ENCODE measurements around the gene PPP1CA.
A peak's percentile ranks its signal among the peaks of the same experiment; 100 is the strongest.

- TF ChIP-seq, protein P1, sequence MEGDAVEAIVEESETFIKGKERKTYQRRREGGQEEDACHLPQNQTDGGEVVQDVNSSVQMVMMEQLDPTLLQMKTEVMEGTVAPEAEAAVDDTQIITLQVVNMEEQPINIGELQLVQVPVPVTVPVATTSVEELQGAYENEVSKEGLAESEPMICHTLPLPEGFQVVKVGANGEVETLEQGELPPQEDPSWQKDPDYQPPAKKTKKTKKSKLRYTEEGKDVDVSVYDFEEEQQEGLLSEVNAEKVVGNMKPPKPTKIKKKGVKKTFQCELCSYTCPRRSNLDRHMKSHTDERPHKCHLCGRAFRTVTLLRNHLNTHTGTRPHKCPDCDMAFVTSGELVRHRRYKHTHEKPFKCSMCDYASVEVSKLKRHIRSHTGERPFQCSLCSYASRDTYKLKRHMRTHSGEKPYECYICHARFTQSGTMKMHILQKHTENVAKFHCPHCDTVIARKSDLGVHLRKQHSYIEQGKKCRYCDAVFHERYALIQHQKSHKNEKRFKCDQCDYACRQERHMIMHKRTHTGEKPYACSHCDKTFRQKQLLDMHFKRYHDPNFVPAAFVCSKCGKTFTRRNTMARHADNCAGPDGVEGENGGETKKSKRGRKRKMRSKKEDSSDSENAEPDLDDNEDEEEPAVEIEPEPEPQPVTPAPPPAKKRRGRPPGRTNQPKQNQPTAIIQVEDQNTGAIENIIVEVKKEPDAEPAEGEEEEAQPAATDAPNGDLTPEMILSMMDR (IDR thresholded peaks at IDR 0.05) = no peak
- TF ChIP-seq POLR2AphosphoS5 (IDR thresholded peaks at IDR 0.05) (peak; percentile 71 to 86 (median 81)), POLR2A (IDR thresholded peaks at IDR 0.05) (no peak)
These were observed 19.2 kb upstream of the PPP1CA start for GRCh38 chr11:67420646-67421429.

Measured in sigmoid colon (tissue), 4 donors.